Activated T-cell treated with anti-CD3 and anti-CD28 coated beads, Interleukin-2, amount 50 U/mL, for 24 hours (primary cell): Measurements from ENCODE around the gene EMP2.

Experiments used
- DNase-seq: peaks from one replicate; pipeline ENCODE4 v3.0.0-alpha.2; 2020
- H3K27ac Mint-ChIP-seq: 2 replicates; pipeline ENCODE4 v1.8.0; 2020; ENCODE audit warnings: mild to moderate bottlenecking, mixed read lengths
- H3K27me3 Mint-ChIP-seq: 2 replicates; pipeline ENCODE4 v1.8.0; 2020; ENCODE audit warnings: mixed read lengths
- H3K36me3 Mint-ChIP-seq: 2 replicates; pipeline ENCODE4 v1.8.0; 2020; ENCODE audit warnings: low read depth, mixed read lengths
- H3K4me1 Mint-ChIP-seq: 2 replicates; pipeline ENCODE4 v1.8.0; 2020; ENCODE audit warnings: low read depth, mixed read lengths
- H3K4me3 Mint-ChIP-seq: 2 replicates; pipeline ENCODE4 v1.8.0; 2020; ENCODE audit warnings: mild to moderate bottlenecking, moderate library complexity, mixed read lengths
- H3K9me3 Mint-ChIP-seq: 2 replicates; pipeline ENCODE4 v1.8.0; 2020; ENCODE audit warnings: mixed read lengths

Gene EMP2

DNA sequence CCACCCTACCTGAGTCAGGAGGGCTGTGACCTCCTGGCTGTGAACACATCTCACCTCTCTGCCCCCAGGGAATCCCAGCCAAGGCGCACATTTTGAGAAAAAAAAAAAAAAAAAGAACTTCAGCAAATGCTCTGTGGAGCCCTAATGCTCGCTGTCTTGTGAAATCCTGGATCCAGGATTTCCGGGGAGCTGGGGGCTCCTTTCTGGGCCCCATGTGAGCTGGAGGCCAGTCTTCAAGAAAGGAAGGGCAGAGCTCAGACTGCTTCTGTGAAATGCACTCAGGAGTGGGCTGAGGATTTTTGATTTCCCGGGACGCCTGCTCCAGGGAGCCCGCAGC lies 36.0 kb upstream of the EMP2 start:
- Mint-ChIP-seq H3K27ac (no peak overlapping the region), H3K36me3 (no peaks in the 10 kb centered on the region), H3K4me3 (no peak overlapping the region), H3K4me1 (no peaks in the 10 kb centered on the region), H3K9me3 (no peaks in the 10 kb centered on the region), H3K27me3 (peaks cover 46% of the 10 kb centered on the region)
- no peak for DNase-seq

- Mint-ChIP-seq H3K4me1 (no peaks in the 10 kb centered on the region), H3K27me3 (peaks cover 40% of the 10 kb centered on the region), H3K9me3 (no peaks in the 10 kb centered on the region), H3K4me3 (no peak overlapping the region), H3K36me3 (no peaks in the 10 kb centered on the region), H3K27ac (no peak overlapping the region)
- no peak for DNase-seq
Observed at GRCh38 chr16:10614685-10615084, 34.3 kb upstream of the EMP2 start.

GRCh38 chr16:10613785-10614485 lies 33.5 kb upstream of the EMP2 start:
- no peak overlapping the region for H3K4me3 Mint-ChIP-seq
- H3K27me3 Mint-ChIP-seq: peaks cover 33% of the 10 kb centered on the region
- H3K36me3 Mint-ChIP-seq: no peaks in the 10 kb centered on the region
- no peaks in the 10 kb centered on the region for H3K9me3 Mint-ChIP-seq
- H3K4me1 Mint-ChIP-seq: no peaks in the 10 kb centered on the region
- no peak for DNase-seq
- H3K27ac Mint-ChIP-seq: no peak overlapping the region

- no peak for DNase-seq
- Mint-ChIP-seq H3K27me3 (peaks cover 22% of the 10 kb centered on the region), H3K9me3 (no peaks in the 10 kb centered on the region), H3K36me3 (no peaks in the 10 kb centered on the region), H3K4me3 (no peak overlapping the region), H3K27ac (no peak overlapping the region), H3K4me1 (no peaks in the 10 kb centered on the region)
Observed at GRCh38 chr16:10612649-10613179, 32.3 kb upstream of the EMP2 start.

DNA sequence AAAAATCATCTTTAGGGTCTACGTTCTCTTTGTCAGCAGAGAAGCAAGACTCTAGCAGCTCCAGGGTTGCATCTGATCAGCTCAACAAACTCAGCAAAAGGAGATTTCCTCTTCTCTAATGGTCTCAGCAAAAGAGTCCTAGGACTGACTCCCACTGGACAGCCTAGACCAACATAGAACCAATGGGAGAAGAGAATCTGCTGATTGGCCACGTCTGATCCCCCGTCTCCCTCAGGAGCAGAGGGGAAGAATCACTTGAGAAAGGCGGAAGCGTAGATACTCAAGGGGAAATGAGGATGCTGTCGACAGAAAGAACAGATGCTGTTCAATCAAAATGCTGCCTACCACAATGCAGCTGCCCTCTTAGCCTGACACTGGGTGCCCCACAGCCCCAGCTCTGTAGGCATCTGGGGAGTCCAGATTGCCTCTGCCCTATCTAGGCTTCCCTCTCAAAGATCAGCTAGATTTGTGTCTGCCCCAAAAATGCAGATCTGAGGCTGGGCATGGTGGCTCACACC lies 31.5 kb upstream of the EMP2 start:
- no peak for DNase-seq
- Mint-ChIP-seq H3K27ac (no peak overlapping the region), H3K36me3 (no peaks in the 10 kb centered on the region), H3K4me1 (no peaks in the 10 kb centered on the region), H3K4me3 (no peak overlapping the region), H3K27me3 (peaks cover 15% of the 10 kb centered on the region), H3K9me3 (no peaks in the 10 kb centered on the region)

GRCh38 chr16:10610499-10611184 lies 30.2 kb upstream of the EMP2 start:
- Mint-ChIP-seq H3K27me3 (peaks cover 9% of the 10 kb centered on the region), H3K27ac (no peak overlapping the region), H3K4me3 (no peak overlapping the region), H3K9me3 (no peaks in the 10 kb centered on the region), H3K36me3 (no peaks in the 10 kb centered on the region), H3K4me1 (no peaks in the 10 kb centered on the region)
- DNase-seq: no peak

DNA sequence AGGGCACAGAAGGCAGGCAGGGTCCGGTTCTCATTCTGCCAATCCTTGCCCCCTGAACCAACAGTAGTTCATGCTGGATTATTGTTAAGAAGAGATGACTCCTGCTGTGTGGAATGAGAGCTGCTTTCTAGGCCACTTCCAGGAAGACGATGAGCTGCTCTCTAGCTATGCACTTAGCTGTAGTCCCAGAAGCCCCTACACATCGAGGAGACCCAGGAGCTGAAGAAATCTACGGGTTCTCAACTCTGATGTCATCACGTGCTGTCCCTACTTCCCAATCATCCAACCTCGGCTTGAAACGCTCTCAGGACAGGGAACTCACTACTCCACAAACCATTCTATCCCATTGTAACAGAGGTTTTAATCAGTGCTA lies 29.0 kb upstream of the EMP2 start:
- DNase-seq: no peak
- Mint-ChIP-seq H3K9me3 (no peaks in the 10 kb centered on the region), H3K4me1 (no peaks in the 10 kb centered on the region), H3K36me3 (no peaks in the 10 kb centered on the region), H3K4me3 (no peak overlapping the region), H3K27ac (no peak overlapping the region), H3K27me3 (peaks cover 7% of the 10 kb centered on the region)

GRCh38 chr16:10608687-10609401 lies 28.4 kb upstream of the EMP2 start:
- DNase-seq: no peak
- Mint-ChIP-seq H3K9me3 (no peaks in the 10 kb centered on the region), H3K27ac (no peak overlapping the region), H3K4me3 (no peak overlapping the region), H3K27me3 (peaks cover 7% of the 10 kb centered on the region), H3K36me3 (no peaks in the 10 kb centered on the region), H3K4me1 (no peaks in the 10 kb centered on the region)

DNA sequence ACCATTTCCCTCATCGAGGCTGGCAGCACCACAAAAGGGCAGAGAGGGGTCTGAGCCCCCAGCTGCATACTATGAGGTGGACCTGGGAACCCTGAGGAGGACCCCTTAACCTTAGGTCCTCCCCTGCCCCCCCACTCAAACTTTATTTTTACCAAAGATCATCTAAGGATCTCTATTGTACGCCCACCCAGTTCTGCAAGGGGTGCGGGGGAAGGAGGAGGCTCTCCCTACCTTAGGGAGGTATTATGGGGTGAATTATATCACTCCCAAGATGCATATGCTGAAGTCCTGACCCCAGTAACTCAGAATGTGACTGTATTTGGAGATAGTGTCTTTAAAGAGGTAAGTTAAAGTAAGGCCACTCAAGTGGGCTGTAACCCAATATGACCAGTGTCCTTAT lies 26.8 kb upstream of the EMP2 start:
- H3K27me3 Mint-ChIP-seq: peaks cover 8% of the 10 kb centered on the region
- H3K36me3 Mint-ChIP-seq: no peaks in the 10 kb centered on the region
- no peak overlapping the region for H3K4me3 Mint-ChIP-seq
- no peaks in the 10 kb centered on the region for H3K9me3 Mint-ChIP-seq
- no peak for DNase-seq
- no peak overlapping the region for H3K27ac Mint-ChIP-seq
- no peaks in the 10 kb centered on the region for H3K4me1 Mint-ChIP-seq

- no peak overlapping the region for H3K27ac Mint-ChIP-seq
- peaks cover 9% of the 10 kb centered on the region for H3K27me3 Mint-ChIP-seq
- no peak overlapping the region for H3K4me3 Mint-ChIP-seq
- no peak for DNase-seq
- H3K4me1 Mint-ChIP-seq: no peaks in the 10 kb centered on the region
- no peaks in the 10 kb centered on the region for H3K36me3 Mint-ChIP-seq
- H3K9me3 Mint-ChIP-seq: no peaks in the 10 kb centered on the region
Observed at GRCh38 chr16:10606607-10607006, 26.2 kb upstream of the EMP2 start.

DNA sequence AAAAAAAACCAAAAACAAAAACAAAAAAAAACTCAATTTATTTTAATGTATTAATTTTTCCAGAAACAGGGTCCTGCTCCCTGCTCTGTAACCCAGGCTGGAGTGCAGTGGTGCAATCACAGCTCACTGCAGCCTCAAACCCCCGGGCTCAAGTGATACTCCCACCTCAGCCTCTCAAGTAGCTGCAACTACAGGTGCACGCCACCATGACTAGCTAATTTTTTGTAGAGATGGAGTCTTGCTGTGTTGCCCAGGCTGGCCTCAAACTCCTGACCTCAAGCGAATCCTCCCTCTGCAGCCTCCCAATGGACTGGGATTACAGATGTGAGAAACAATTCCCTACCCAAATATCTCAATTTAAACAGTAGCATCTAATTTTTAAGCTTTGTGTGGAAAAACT lies 25.2 kb upstream of the EMP2 start:
- Mint-ChIP-seq H3K27ac (no peak overlapping the region), H3K9me3 (no peaks in the 10 kb centered on the region), H3K27me3 (peaks cover 9% of the 10 kb centered on the region), H3K4me3 (no peak overlapping the region), H3K36me3 (no peaks in the 10 kb centered on the region), H3K4me1 (no peaks in the 10 kb centered on the region)
- no peak for DNase-seq

GRCh38 chr16:10601444-10602408 lies 21.3 kb upstream of the EMP2 start:
- Mint-ChIP-seq H3K4me1 (no peaks in the 10 kb centered on the region), H3K27me3 (peaks cover 27% of the 10 kb centered on the region)

GRCh38 chr16:10600782-10601443 lies 20.5 kb upstream of the EMP2 start:
- Mint-ChIP-seq H3K4me1 (no peaks in the 10 kb centered on the region), H3K9me3 (no peaks in the 10 kb centered on the region), H3K27me3 (peaks cover 29% of the 10 kb centered on the region), H3K36me3 (no peaks in the 10 kb centered on the region), H3K27ac (no peak overlapping the region), H3K4me3 (no peak overlapping the region)
- no peak for DNase-seq

More at GRCh38 chr16:10601444-10602408, 21.3 kb upstream of the EMP2 start:
- no peak for DNase-seq
- H3K27ac Mint-ChIP-seq: no peak overlapping the region
- H3K4me3 Mint-ChIP-seq: no peak overlapping the region
- no peaks in the 10 kb centered on the region for H3K36me3 Mint-ChIP-seq
- no peaks in the 10 kb centered on the region for H3K9me3 Mint-ChIP-seq
